ENCODE measurements around the gene ATP6V1A.
"Not testable (repeated sequence)": the region's sequence is repeated elsewhere in the genome, so short reads cannot be mapped to it uniquely, and the experiment has no call there.

The ATP6V1A gene

GRCh38 chr3:113829576-113830354 lies 82.9 kb downstream of the ATP6V1A start:
- no peak for DNase-seq (ENCODE audit: low spot score)

- no peak for DNase-seq (ENCODE audit: low spot score)
Observed at GRCh38 chr3:113831103-113831355, 84.2 kb downstream of the ATP6V1A start.

GRCh38 chr3:113832477-113833164 lies 85.8 kb downstream of the ATP6V1A start:
- no peak for DNase-seq (ENCODE audit: low spot score)

GRCh38 chr3:113834983-113835382 lies 88.1 kb downstream of the ATP6V1A start:
- DNase-seq (ENCODE audit: low spot score): no peak

- DNase-seq (ENCODE audit: low spot score): peak; percentile 81
Observed at GRCh38 chr3:113838631-113839209, 91.9 kb downstream of the ATP6V1A start, which contains the start of gene GRAMD1C. Gene GRAMD1C, plus strand, starts transcription at chr3:113838788. Its CDS starts 122 bp downstream, at chr3:113838910.

GRCh38 chr3:113839551-113839950 lies 92.7 kb downstream of the ATP6V1A start:
- DNase-seq (ENCODE audit: low spot score): no peak

GRCh38 chr3:113844622-113845222 lies 97.9 kb downstream of the ATP6V1A start:
- peak; percentile 15 for DNase-seq (ENCODE audit: low spot score)

GRCh38 chr3:113847247-113847646 lies 100.4 kb downstream of the ATP6V1A start:
- DNase-seq (ENCODE audit: low spot score): no peak

- DNase-seq (ENCODE audit: low spot score): no peak
Observed at GRCh38 chr3:113847664-113848461, 101.0 kb downstream of the ATP6V1A start.

- DNase-seq (ENCODE audit: low spot score): not testable (repeated sequence)
Observed at GRCh38 chr3:113849071-113849470, 102.2 kb downstream of the ATP6V1A start.

- not testable (repeated sequence) for DNase-seq (ENCODE audit: low spot score)
Observed at GRCh38 chr3:113849841-113850240, 103.0 kb downstream of the ATP6V1A start.

- DNase-seq (ENCODE audit: low spot score): not testable (repeated sequence)
Observed at GRCh38 chr3:113850391-113850790, 103.6 kb downstream of the ATP6V1A start.

GRCh38 chr3:113852506-113852905 lies 105.7 kb downstream of the ATP6V1A start:
- no peak for DNase-seq (ENCODE audit: low spot score)

Data from hematopoietic multipotent progenitor cell treated with erythropoietin and hydrocortisone succinate and interleukin-3 and kit ligand, for 15 days (in vitro differentiated cells).